Measurements from ENCODE around the gene ELSPBP1.

GRCh38 chr19:48043675-48044258 is 49.3 kb downstream of the ELSPBP1 start, which contains the start of gene CABP5:
- no peak for TF ChIP-seq CTCF (IDR thresholded peaks at IDR 0.05; ENCODE audit: insufficient read depth, low read length, poor library complexity, severe bottlenecking)
- TF ChIP-seq EZH2phosphoT487 (conservative IDR thresholded peaks at IDR 0.05; ENCODE audit: low read length), result no peak

Data from SU-DHL-6 (cell line).